Measurements from ENCODE around the gene NDEL1. TPM values are rescaled to one million over a fixed set of nuclear protein-coding genes. Genes with fewer than 3 reads are reported as not detected.

The NDEL1 gene
- total and polyA plus RNA-seq, 4 donors = 15.3 to 52.3 (median 35.4) TPM

DNA sequence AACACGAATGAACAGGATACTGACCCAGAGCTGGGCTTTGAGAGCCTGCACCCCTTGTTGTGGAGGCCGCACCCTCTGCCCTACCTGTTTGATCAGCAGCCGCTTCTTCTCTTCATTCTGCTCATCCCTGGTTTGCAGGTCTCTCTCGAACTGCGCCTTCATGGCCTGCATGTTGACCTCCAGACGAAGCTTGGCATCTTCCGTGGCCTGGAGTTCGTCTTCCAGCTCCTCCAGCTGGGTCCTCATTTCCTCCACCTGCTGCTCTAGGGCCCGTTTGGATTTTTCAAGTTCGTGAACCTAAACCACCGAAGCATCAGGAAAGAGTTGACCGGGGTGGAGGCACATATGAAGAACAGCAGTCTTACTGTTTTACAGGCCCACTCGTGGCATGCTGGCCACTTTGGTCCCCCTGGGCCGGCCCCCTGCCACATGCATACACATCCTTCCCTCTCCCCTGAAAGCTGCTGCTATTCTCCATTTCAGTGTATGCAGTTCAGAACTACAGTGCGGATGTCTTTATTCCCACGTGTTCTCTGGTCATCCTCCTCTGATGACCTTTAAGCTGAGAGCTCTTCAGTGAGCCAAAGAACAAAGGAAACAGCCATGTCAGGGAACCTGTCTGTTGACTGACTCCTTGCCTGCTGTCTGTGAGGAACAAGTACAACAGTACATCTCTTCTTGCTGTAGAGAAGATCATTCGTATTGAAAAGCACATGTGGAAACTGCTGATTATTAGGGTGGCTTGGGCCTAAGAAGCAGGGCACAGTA lies 54.8 kb downstream of the NDEL1 start:
- TF ChIP-seq RAD21 (IDR thresholded peaks at IDR 0.05) = no peak
- no peak for TF ChIP-seq CTCF (IDR thresholded peaks at IDR 0.05; ENCODE audit: low read depth, low read length, missing input control)
- TF ChIP-seq REST (IDR thresholded peaks at IDR 0.05) = no peak
- no peak for TF ChIP-seq JUND (IDR thresholded peaks at IDR 0.05)
- no peak for TF ChIP-seq HNF4G (IDR thresholded peaks at IDR 0.05)
- TF ChIP-seq RXRA (IDR thresholded peaks at IDR 0.05) = no peak
- TF ChIP-seq MAX (IDR thresholded peaks at IDR 0.05) = no peak
- no peak for TF ChIP-seq SP1 (IDR thresholded peaks at IDR 0.05)
- TF ChIP-seq HNF4A (conservative IDR thresholded peaks at IDR 0.05) = no peak
- TF ChIP-seq EGR1 (IDR thresholded peaks at IDR 0.05; ENCODE audit: low read depth in 2 of 2) = no peak
- TF ChIP-seq TAF1 (conservative IDR thresholded peaks at IDR 0.05) = no peak
- TF ChIP-seq ZBTB33 (IDR thresholded peaks at IDR 0.05) = no peak
- TF ChIP-seq, protein P1, sequence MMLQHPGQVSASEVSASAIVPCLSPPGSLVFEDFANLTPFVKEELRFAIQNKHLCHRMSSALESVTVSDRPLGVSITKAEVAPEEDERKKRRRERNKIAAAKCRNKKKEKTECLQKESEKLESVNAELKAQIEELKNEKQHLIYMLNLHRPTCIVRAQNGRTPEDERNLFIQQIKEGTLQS (IDR thresholded peaks at IDR 0.05) = no peak
- no peak for TF ChIP-seq NR2F2 (IDR thresholded peaks at IDR 0.05)
- 90% methylated on average over 17 of the region's 17 CpGs for WGBS
- H3K27ac ChIP-seq (ENCODE audit: low read depth in 1 of 2, low read length in 2 of 2) = no peak overlapping the region
- H3K36me3 ChIP-seq (ENCODE audit: control insufficient read depth in 4 of 4, insufficient read depth in 3 of 4, low read depth in 1 of 4, low read length in 3 of 4) = peaks cover 3 to 49% (median 17%) of the 10 kb centered on the region in 4 donors
- no peak for DNase-seq (ENCODE audit: low spot score)
- H3K4me1 ChIP-seq (ENCODE audit: control insufficient read depth in 4 of 4, insufficient read depth in 4 of 4, low read length in 3 of 4) = no peaks in the 10 kb centered on the region
- no peaks in the 10 kb centered on the region for H3K27me3 ChIP-seq (ENCODE audit: control insufficient read depth in 4 of 4, insufficient read depth in 4 of 4, low read length in 3 of 4)
- no peak overlapping the region for H3K9ac ChIP-seq (ENCODE audit: low read depth in 1 of 2, low read length in 2 of 2)
- no peaks in the 10 kb centered on the region for H3K9me3 ChIP-seq (ENCODE audit: control insufficient read depth in 4 of 4, low read length in 3 of 4)
- H3K4me3 ChIP-seq (ENCODE audit: low read depth in 1 of 3, low read length in 3 of 3) = no peak overlapping the region

DNA sequence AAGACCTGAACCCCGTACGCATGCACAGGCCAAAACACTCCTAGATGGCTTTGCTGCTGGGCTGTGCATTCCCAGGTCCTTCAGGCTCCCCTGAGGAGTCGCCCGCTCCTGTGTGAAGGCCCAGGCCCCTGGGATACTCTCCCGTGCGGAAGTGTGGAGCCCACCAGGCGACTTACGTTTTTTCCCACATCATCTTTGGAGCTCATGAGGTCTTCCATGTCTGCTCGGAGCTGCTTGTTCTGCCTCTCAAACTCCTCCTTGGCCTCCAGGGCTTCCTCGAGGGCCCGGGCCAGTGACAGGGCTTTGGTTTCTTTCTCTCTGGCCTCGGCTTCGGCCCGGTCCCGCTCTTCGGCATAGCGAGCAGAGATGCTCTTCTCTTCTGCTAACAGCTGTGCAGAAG lies 56.4 kb downstream of the NDEL1 start:
- Histone ChIP-seq H3K4me1 (ENCODE audit: control insufficient read depth in 4 of 4, insufficient read depth in 4 of 4, low read length in 3 of 4) (no peaks in the 10 kb centered on the region), H3K36me3 (ENCODE audit: control insufficient read depth in 4 of 4, insufficient read depth in 3 of 4, low read depth in 1 of 4, low read length in 3 of 4) (peaks cover 3 to 49% (median 19%) of the 10 kb centered on the region in 4 donors), H3K27ac (ENCODE audit: low read depth in 1 of 2, low read length in 2 of 2) (no peak overlapping the region), H3K27me3 (ENCODE audit: control insufficient read depth in 4 of 4, insufficient read depth in 4 of 4, low read length in 3 of 4) (no peaks in the 10 kb centered on the region), H3K9ac (ENCODE audit: low read depth in 1 of 2, low read length in 2 of 2) (no peak overlapping the region), H3K4me3 (ENCODE audit: low read depth in 1 of 3, low read length in 3 of 3) (no peak overlapping the region), H3K9me3 (ENCODE audit: control insufficient read depth in 4 of 4, low read length in 3 of 4) (no peaks in the 10 kb centered on the region)
- DNase-seq (ENCODE audit: low spot score) = no peak
- WGBS = 96% methylated on average over 17 of the region's 17 CpGs
- no peak for TF ChIP-seq GABPA (IDR thresholded peaks at IDR 0.05 in 1 of 2, conservative IDR thresholded peaks at IDR 0.05 in 1 of 2)
- TF ChIP-seq JUND (IDR thresholded peaks at IDR 0.05) = no peak
- TF ChIP-seq MAX (IDR thresholded peaks at IDR 0.05) = no peak
- TF ChIP-seq FOXA1 (IDR thresholded peaks at IDR 0.05) = no peak
- no peak for TF ChIP-seq NR2F2 (IDR thresholded peaks at IDR 0.05)
- no peak for TF ChIP-seq ZBTB33 (IDR thresholded peaks at IDR 0.05)
- no peak for TF ChIP-seq RAD21 (IDR thresholded peaks at IDR 0.05)
- TF ChIP-seq TAF1 (conservative IDR thresholded peaks at IDR 0.05) = no peak
- TF ChIP-seq RXRA (IDR thresholded peaks at IDR 0.05) = no peak
- TF ChIP-seq HNF4A (conservative IDR thresholded peaks at IDR 0.05) = no peak
- TF ChIP-seq FOXA2 (IDR thresholded peaks at IDR 0.05) = no peak
- TF ChIP-seq, protein P1 (IDR thresholded peaks at IDR 0.05) = no peak
- TF ChIP-seq CTCF (IDR thresholded peaks at IDR 0.05; ENCODE audit: low read depth, low read length, missing input control) = no peak
- TF ChIP-seq SP1 (IDR thresholded peaks at IDR 0.05) = no peak
